HG02678 (cell line): ENCODE results near the gene GPR75.

ENCODE experiments used
- ATAC-seq: cut with Tn5 transposase; IDR thresholded peaks from one replicate; pipeline ENCODE4 v1.9.1; 2021; ENCODE audit warnings: mild to moderate bottlenecking, moderate library complexity; ENCODE audit not compliant: unreplicated experiment

Gene GPR75

DNA sequence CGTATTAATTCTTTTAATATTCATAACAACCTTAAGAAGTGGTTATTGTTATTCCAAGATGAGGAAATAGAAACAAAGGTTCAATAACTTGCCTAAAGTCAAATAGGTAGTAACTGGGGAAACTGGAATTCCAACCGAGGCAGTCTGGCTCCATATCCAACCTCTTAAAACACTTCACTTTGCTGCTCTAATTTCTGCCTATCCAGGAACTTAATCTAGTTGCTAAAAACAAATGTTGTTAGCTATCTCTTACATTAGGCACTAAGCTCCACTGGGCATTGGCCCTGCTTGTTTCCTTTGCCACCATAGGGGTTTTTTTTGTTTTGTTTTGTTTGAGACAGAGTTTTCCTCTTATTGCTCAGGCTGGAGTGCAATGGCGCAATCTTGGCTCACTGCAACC, 48.2 kb downstream of the GPR75 start:
- no peak for ATAC-seq
